ENCODE measurements around the gene ASPDH.

The ASPDH gene

GRCh38 chr19:50514346-50515167 lies 844 bp upstream of the ASPDH start:
- DNase-seq (ENCODE audit: low read depth in 2 of 2) = no peak

DNA sequence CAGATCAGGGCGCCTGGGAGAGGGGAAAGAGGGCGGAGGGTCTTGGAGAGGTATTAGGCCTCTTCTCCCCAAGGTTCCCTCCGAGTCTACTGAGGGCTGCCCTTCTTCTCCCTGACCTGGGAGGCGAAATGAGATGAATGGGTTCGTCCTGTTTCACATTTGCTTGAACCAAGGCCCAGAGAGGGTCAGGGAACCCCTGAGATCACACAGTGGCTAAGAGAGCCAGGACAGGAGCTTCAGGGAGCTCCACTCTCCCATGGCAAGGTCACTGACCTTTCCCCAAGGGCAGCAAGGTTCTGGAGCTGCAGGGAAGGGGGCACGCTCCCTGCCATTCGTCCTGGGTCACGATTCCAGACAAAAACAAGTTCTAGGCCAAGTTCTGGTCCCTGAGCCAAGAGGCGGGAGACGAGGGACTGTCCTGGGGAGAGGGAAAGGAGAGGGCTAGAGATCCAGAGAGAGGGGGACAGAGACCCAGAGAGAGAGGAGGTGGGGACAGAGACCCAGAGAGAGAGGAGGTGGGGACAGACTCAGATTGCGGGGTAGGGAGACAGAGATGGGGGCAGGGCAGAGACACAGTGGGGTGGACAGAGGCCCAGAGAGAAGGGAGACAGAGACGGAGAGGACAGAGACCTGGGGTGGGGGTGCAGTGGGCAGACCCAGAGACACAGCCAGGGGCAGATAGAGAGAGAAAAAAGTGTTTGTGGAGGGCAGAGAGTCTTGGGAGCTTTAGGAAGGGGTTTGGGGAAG lies 541 bp downstream of the ASPDH start:
- DNase-seq (ENCODE audit: low read depth in 2 of 2) = no peak

- DNase-seq (ENCODE audit: low read depth in 2 of 2) = no peak
These were observed 1.4 kb downstream of the ASPDH start for GRCh38 chr19:50512112-50512998.

- peak; percentile 95 to 98 for DNase-seq (ENCODE audit: low read depth in 2 of 2)
These were observed 2.5 kb downstream of the ASPDH start, which contains the start of gene JOSD2 for GRCh38 chr19:50511069-50511822. Gene JOSD2 (minus strand): TSS chr19:50511191. CDS start chr19:50510431, 760 bp downstream.

GRCh38 chr19:50510700-50511068 lies 3.0 kb downstream of the ASPDH start:
- DNase-seq (ENCODE audit: low read depth in 2 of 2) = no peak

DNA sequence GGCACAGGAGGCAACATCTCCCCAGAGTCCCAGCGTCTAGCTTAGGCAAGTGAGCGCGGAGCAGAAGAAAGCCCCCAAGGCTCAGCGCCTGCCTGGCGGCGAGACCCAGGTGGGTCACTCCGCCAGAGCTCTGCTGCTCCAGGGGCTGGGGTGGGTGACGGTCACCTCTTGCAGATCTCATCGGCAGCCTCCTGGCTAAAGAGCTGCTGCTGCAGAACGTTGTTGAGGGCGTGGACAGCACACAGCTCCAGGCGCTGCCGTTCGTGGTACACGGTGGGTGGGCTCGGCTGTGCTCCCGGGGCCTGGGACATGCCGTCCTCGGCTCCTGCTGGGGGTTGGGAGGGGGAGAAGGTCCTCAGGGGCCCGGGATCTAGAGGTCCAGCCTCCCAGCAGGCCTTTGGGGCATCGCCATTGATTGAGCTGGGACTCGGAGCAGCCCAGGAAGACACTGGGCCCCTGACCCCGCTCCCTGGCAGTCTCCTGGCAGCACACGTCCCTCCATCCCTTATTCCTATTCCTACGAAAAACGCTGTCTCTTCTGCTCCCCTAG lies 3.5 kb downstream of the ASPDH start:
- no peak for DNase-seq (ENCODE audit: low read depth in 2 of 2)

DNA sequence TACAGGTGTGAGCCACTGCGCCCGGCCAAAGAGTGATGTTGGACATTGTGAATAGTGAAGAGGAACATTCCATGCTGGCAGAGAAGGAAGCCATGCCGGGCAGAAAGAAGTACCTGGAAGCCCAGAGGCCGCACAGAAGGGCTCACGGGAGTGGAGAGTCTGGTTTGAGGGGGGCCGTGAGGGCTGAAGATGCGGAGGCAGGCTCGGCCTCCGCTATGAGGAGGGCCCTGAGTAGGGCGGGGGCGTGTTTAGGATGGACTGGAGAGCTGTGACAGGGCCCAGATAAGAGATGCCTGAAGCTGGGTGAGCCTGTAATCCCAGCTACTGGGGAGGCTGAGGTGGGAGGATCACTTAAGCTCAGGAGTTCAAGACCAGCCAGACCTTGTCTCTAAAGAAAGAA lies 4.3 kb downstream of the ASPDH start:
- DNase-seq (ENCODE audit: low read depth in 2 of 2) = no peak

DNA sequence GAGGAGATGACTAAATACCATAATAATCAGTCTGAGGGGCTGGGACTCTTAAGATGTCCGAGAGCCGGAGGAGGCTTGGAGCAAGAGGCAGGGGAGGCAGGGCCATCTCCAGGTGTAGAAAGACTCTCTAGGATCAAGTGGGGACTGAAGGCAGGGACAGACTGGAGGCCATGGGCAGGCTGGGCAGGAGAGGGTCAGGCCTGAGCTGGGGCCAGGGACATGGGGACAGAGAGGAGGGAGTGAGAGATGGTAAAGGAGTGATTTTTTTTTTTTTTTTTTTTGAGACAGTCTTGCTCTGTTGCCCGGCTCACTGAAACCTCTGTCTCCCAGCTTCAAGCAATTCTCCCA lies 4.9 kb downstream of the ASPDH start:
- no peak for DNase-seq (ENCODE audit: low read depth in 2 of 2)

- no peak for DNase-seq (ENCODE audit: low read depth in 2 of 2)
These were observed 6.3 kb downstream of the ASPDH start for GRCh38 chr19:50507376-50507775.

DNA sequence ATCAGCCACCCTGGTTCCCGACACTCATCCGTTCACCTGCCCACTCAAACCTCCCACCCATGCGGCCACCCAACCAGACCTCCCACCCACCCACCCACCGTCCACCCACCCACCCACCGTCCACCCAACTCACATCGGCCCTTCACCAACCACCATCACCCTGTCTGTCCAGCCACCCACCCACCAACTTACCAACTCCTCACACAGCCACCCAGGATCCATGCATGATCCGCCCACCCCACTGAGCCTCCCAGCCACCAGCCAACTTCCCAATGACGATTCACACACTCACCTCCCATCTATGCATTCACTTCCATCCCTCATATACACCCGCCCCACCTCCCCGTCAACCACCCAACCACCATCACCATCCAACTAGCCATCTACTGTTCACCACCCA lies 7.0 kb downstream of the ASPDH start:
- no peak for DNase-seq (ENCODE audit: low read depth in 2 of 2)

GRCh38 chr19:50505856-50506611 lies 7.7 kb downstream of the ASPDH start:
- no peak for DNase-seq (ENCODE audit: low read depth in 2 of 2)

GRCh38 chr19:50501568-50502475 lies 11.9 kb downstream of the ASPDH start:
- DNase-seq (ENCODE audit: low read depth in 2 of 2) = no peak

DNA sequence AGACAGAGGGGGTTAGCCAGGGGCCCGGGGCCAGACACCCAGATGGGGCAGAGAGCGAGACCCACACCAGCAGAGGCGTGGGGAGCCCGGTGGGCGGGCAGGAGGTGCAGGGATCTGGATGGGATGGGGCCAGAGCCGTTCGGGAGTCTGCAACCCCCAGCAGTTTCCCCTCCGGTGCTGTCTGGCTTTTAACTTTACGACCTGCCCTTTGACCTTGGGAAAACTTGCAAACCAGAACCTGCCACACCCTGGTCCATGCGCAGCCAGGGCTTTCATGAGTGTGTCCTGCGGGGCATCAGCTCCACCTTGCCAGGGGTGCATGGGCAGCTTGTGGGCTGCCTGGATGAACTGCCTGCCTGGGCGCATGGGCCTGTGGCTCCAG lies 12.5 kb downstream of the ASPDH start:
- no peak for DNase-seq (ENCODE audit: low read depth in 2 of 2)

GRCh38 chr19:50500753-50501151 lies 13.0 kb downstream of the ASPDH start:
- DNase-seq (ENCODE audit: low read depth in 2 of 2) = no peak

GRCh38 chr19:50500060-50500752 lies 13.5 kb downstream of the ASPDH start:
- no peak for DNase-seq (ENCODE audit: low read depth in 2 of 2)

- no peak for DNase-seq (ENCODE audit: low read depth in 2 of 2)
These were observed 15.3 kb downstream of the ASPDH start for GRCh38 chr19:50498219-50499056.

DNA sequence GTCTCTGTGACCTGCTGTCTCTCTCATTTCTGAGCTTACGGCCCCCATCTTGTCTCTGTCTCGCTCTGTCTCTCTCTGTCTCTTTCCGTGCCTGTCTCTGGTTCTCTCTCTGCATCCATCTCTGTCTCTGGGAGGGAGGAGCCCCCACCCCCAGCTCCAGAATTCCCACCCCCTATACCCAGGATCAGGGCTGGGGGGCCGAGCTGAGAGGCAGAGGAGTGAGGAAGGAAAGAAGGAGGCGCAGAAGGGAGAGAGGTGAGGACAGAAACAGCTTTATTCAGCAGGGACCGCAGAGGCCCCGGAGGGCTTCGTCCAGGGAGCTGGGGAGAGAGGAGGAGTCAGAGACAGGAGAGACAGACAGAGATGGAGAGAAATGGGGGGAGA lies 16.7 kb downstream of the ASPDH start:
- DNase-seq (ENCODE audit: low read depth in 2 of 2) = no peak
